AG04449 (cell line): ENCODE results near the gene NOP14.
A peak's percentile ranks its signal among the peaks of the same experiment; 100 is the strongest.
"Not testable (repeated sequence)": the region's sequence is repeated elsewhere in the genome, so short reads cannot be mapped to it uniquely, and the experiment has no call there.

Source experiments
- CTCF ChIA-PET: fragments of 350-600 bp; formaldehyde crosslinking; extraction: SDS; loops from one replicate; lab custom pipeline; 2021; ENCODE audit warnings: antibody characterized with exemption; lab: Yijun Ruan, JAX
- POLR2A ChIA-PET: fragments of 400-600, 350-600 bp; formaldehyde crosslinking; extraction: SDS; loops from one replicate; lab custom pipeline; 2020; ENCODE audit warnings: antibody characterized with exemption, inconsistent platforms; lab: Yijun Ruan, JAX
- DNase-seq: peaks from one replicate; pipeline ENCODE4 v3.0.0-alpha.2; 2010; ENCODE audit warnings: low read depth, low spot score
- H3K4me3 ChIP-seq: 2 replicates; pipeline ENCODE4 v1.5.1; 2011; ENCODE audit warnings: low read depth, mild to moderate bottlenecking, control low read depth, low read length
- CTCF ChIP-seq: IDR thresholded peaks from one replicate; pipeline ENCODE4 v1.5.1; 2011; ENCODE audit warnings: mild to moderate bottlenecking, moderate library complexity, low read length, control low read depth, inconsistent platforms; ENCODE audit not compliant: insufficient read depth; ENCODE audit errors: missing control alignments

NOP14 gene

GRCh38 chr4:2948895-2949781, 14.1 kb downstream of the NOP14 start:
- POLR2A ChIA-PET: interaction anchor here (1.4 kb wide), 2 partner anchors 13 to 14 kb away, joined by 3 to 4 read pairs; partner anchors contain the start of genes GRK4 and NOP14
- peak; percentile 63 for TF ChIP-seq CTCF

GRCh38 chr4:2947926-2948325, 15.3 kb downstream of the NOP14 start:
- CTCF ChIA-PET: interaction anchor here (1.3 to 2.5 kb wide), 7 partner anchors 8 to 184 kb away, joined by 3 to 14 read pairs (median 6); partner anchors contain the start of genes GRK4 and NOP14
- DNase-seq: no peak
- no peak overlapping the region for H3K4me3 ChIP-seq
- POLR2A ChIA-PET: interaction anchor here (1.4 kb wide), 2 partner anchors 12 to 16 kb away, joined by 3 to 4 read pairs; partner anchors contain the start of genes GRK4 and NOP14
- no peak for TF ChIP-seq CTCF

More at GRCh38 chr4:2948895-2949781, 14.1 kb downstream of the NOP14 start:
- H3K4me3 ChIP-seq: no peak overlapping the region
- CTCF ChIA-PET: interaction anchor here (1.5 to 2.5 kb wide), 6 partner anchors 9 to 186 kb away, joined by 4 to 14 read pairs (median 8); partner anchors contain the start of genes GRK4 and NOP14
- DNase-seq: no peak

GRCh38 chr4:2946812-2947600, 16.2 kb downstream of the NOP14 start:
- POLR2A ChIA-PET: no interaction called here
- no peak for TF ChIP-seq CTCF
- CTCF ChIA-PET: interaction anchor here (0.6 to 2.5 kb wide), 5 partner anchors 9 to 183 kb away, joined by 3 to 13 read pairs (median 4); no protein-coding TSS in a partner anchor
- no peak overlapping the region for H3K4me3 ChIP-seq
- no peak for DNase-seq

GRCh38 chr4:2945619-2946604, 17.3 kb downstream of the NOP14 start:
- ChIA-PET POLR2A (interaction anchor here (0.6 kb wide), 1 partner anchor 69 kb away, joined by 3 read pairs; no protein-coding TSS in a partner anchor), CTCF (interaction anchor here (1.3 to 2.2 kb wide), 3 partner anchors 10 to 183 kb away, joined by 6 to 8 read pairs (median 7); no protein-coding TSS in a partner anchor)
- not testable (repeated sequence) for H3K4me3 ChIP-seq, DNase-seq

- no peak overlapping the region for H3K4me3 ChIP-seq
- ChIA-PET CTCF (interaction anchor here (1.0 to 2.2 kb wide), 4 partner anchors 9 to 182 kb away, joined by 3 to 8 read pairs (median 6); no protein-coding TSS in a partner anchor), POLR2A (interaction anchor here (0.6 kb wide), 1 partner anchor 68 kb away, joined by 3 read pairs; no protein-coding TSS in a partner anchor)
- no peak for TF ChIP-seq CTCF
- DNase-seq: no peak
These were observed 18.4 kb downstream of the NOP14 start for GRCh38 chr4:2944586-2945526.
